IMR-90 (cell line): ENCODE data around the gene CNTNAP1. TPM values are rescaled to one million over a fixed set of nuclear protein-coding genes. Genes with fewer than 3 reads are reported as not detected.

ENCODE experiments used
- ATAC-seq: fragments of 200-7000 bp; cut with Tn5 transposase; 2 replicates; pipeline ENCODE4 v1.9.1; 2020; ENCODE audit warnings: low read depth, mild to moderate bottlenecking, moderate library complexity
- BruUV-seq: library from RNA; stranded (reverse); fragments of 400-500 nt; replicated peaks from 2 replicates; lab custom pipeline; 2021; lab: Mats Ljungman, UMichigan
- CTCF ChIA-PET: fragments of 300-600 bp; formaldehyde crosslinking; extraction: SDS; loops from one replicate; lab custom pipeline; 2021; ENCODE audit warnings: antibody characterized with exemption; lab: Yijun Ruan, JAX
- POLR2A ChIA-PET: fragments of 300-600 bp; sonication (Branson Sonifier 250); formaldehyde crosslinking; loops from one replicate; lab custom pipeline; 2022; ENCODE audit warnings: antibody characterized with exemption; ENCODE audit not compliant: unreplicated experiment; lab: Charles Lee
- DNase-seq: peaks from one replicate; pipeline ENCODE4 v3.0.0; 2013
- H2AFZ ChIP-seq: replicated peaks from 2 replicates; pipeline ENCODE3; 2013; ENCODE audit warnings: low read length, mild to moderate bottlenecking; ENCODE audit not compliant: poor library complexity
- H2AK5ac ChIP-seq: 2 replicates; pipeline ENCODE4 v1.6.1; 2013; ENCODE audit warnings: low read depth, low read length, inconsistent platforms
- H2AK9ac ChIP-seq: replicated peaks from 2 replicates; pipeline ENCODE3; 2013; ENCODE audit warnings: mild to moderate bottlenecking, low read depth, low read length, moderate library complexity; ENCODE audit not compliant: poor library complexity
- H2BK120ac ChIP-seq: 2 replicates; pipeline ENCODE4 v1.6.1; 2013; ENCODE audit warnings: low read depth, low read length, inconsistent platforms
- H2BK15ac ChIP-seq: 3 replicates; pipeline ENCODE4 v1.6.1; 2013; ENCODE audit warnings: low read depth, low read length, inconsistent platforms
- H2BK20ac ChIP-seq: 2 replicates; pipeline ENCODE4 v1.6.1; 2013; ENCODE audit warnings: low read depth, mild to moderate bottlenecking, inconsistent platforms, low read length, moderate library complexity
- H2BK5ac ChIP-seq: 2 replicates; pipeline ENCODE4 v1.6.1; 2013; ENCODE audit warnings: mild to moderate bottlenecking, low read depth, low read length, inconsistent platforms; ENCODE audit not compliant: poor library complexity, severe bottlenecking
- H3K14ac ChIP-seq: replicated peaks from 2 replicates; pipeline ENCODE4 v1.6.1; 2013; ENCODE audit warnings: low read depth, low read length, inconsistent platforms
- H3K18ac ChIP-seq: 2 replicates; pipeline ENCODE4 v1.6.1; 2013; ENCODE audit warnings: low read depth, low read length, control low read depth
- H3K23ac ChIP-seq: 2 replicates; pipeline ENCODE4 v1.6.1; 2013; ENCODE audit warnings: low read depth, low read length, inconsistent platforms
- H3K27ac ChIP-seq: 2 replicates; pipeline ENCODE4 v1.5.1; 2013; ENCODE audit warnings: mild to moderate bottlenecking, control low read depth, low read length; ENCODE audit not compliant: insufficient read depth
- H3K27me3 ChIP-seq: 2 replicates; pipeline ENCODE4 v1.6.1; 2013; ENCODE audit warnings: low read length; ENCODE audit not compliant: control insufficient read depth, insufficient read depth
- H3K36me3 ChIP-seq: 2 replicates; pipeline ENCODE4 v1.6.1; 2013; ENCODE audit warnings: low read length, mixed read lengths; ENCODE audit not compliant: control insufficient read depth, insufficient read depth
- H3K4ac ChIP-seq: 2 replicates; pipeline ENCODE4 v1.6.1; 2013; ENCODE audit warnings: low read depth, low read length, inconsistent platforms
- H3K4me1 ChIP-seq: 2 replicates; pipeline ENCODE4 v1.6.1; 2013; ENCODE audit warnings: low read length, mixed read lengths; ENCODE audit not compliant: control insufficient read depth, insufficient read depth
- H3K4me2 ChIP-seq: 2 replicates; pipeline ENCODE4 v1.6.1; 2013; ENCODE audit warnings: low read depth, mild to moderate bottlenecking, control low read depth, low read length, moderate library complexity
- H3K4me3 ChIP-seq: 2 replicates; pipeline ENCODE4 v1.5.1; 2013; ENCODE audit warnings: low read depth, mild to moderate bottlenecking, control low read depth, low read length, moderate library complexity; ENCODE audit not compliant: insufficient read depth
- H3K56ac ChIP-seq: 2 replicates; pipeline ENCODE4 v1.6.1; 2013; ENCODE audit warnings: low read length, inconsistent platforms; ENCODE audit not compliant: insufficient read depth; ENCODE audit errors: extremely low read depth
- H3K79me1 ChIP-seq, 2 experiments: 2 replicates each; pipeline ENCODE4 v1.6.1; 2013; ENCODE audit warnings: low read length in 2 of 2, inconsistent platforms in 1 of 2, low read depth in 1 of 2
- H3K9ac ChIP-seq: 2 replicates; pipeline ENCODE4 v1.6.1; 2013; ENCODE audit warnings: low read depth, low read length, control low read depth
- H3K9me1 ChIP-seq: 2 replicates; pipeline ENCODE4 v1.6.1; 2013; ENCODE audit warnings: low read length, inconsistent platforms; ENCODE audit not compliant: insufficient read depth
- H3K9me3 ChIP-seq: 2 replicates; pipeline ENCODE4 v1.6.1; 2013; ENCODE audit warnings: low read length; ENCODE audit not compliant: control insufficient read depth, insufficient read depth
- H4K20me1 ChIP-seq: 2 replicates; pipeline ENCODE4 v1.6.1; 2013; ENCODE audit warnings: low read length, inconsistent platforms; ENCODE audit not compliant: insufficient read depth
- H4K5ac ChIP-seq: 2 replicates; pipeline ENCODE4 v1.6.1; 2013; ENCODE audit warnings: mild to moderate bottlenecking, low read depth, low read length, control low read depth
- H4K8ac ChIP-seq, 2 experiments: 2 replicates each; pipeline ENCODE4 v1.6.1; 2013; ENCODE audit warnings: low read depth in 2 of 2, low read length in 2 of 2, control low read depth in 1 of 2, inconsistent platforms in 1 of 2
- H4K91ac ChIP-seq: 2 replicates; pipeline ENCODE4 v1.6.1; 2013; ENCODE audit warnings: low read depth, low read length, inconsistent platforms; ENCODE audit not compliant: insufficient read depth
- BHLHE40 ChIP-seq: fragments of 150-350 bp; IDR thresholded peaks from 2 replicates; pipeline ENCODE4 v1.6.1; 2016; ENCODE audit warnings: mild to moderate bottlenecking, low read depth, low read length
- MAFK ChIP-seq: IDR thresholded peaks from 2 replicates; pipeline ENCODE4 v1.6.1; 2012; ENCODE audit warnings: low read depth, low read length, improper control_type of control experiment
- RAD21 ChIP-seq: IDR thresholded peaks from 2 replicates; pipeline ENCODE4 v1.6.1; 2012; ENCODE audit warnings: low read length, improper control_type of control experiment
- RCOR1 ChIP-seq: IDR thresholded peaks from 2 replicates; pipeline ENCODE4 v1.6.1; 2012; ENCODE audit warnings: mild to moderate bottlenecking, low read length, improper control_type of control experiment; ENCODE audit not compliant: insufficient replicate concordance
- RFX5 ChIP-seq: IDR thresholded peaks from 2 replicates; pipeline ENCODE4 v1.8.0; 2012; ENCODE audit warnings: low read depth, mild to moderate bottlenecking, low read length, moderate library complexity
- WGBS, 2 experiments: methylation state at CpG; one replicate each; pipeline versions ENCODE4 v1.1.5 to v1.1.7; 2013; ENCODE audit warnings: missing lambda C conversion rate in 2 of 2; ENCODE audit not compliant: insufficient read length in 1 of 2; ENCODE audit errors: extremely low coverage in 2 of 2; 5-methylcytosine and 5-hydroxymethylcytosine counted together
- dilution Hi-C: fragments of 300-500 bp; cut with HindIII; formaldehyde crosslinking; loops from one replicate; pipeline ENCODE4 v1.14.3; 2018; ENCODE audit warnings: low sequenced_read_pairs; ENCODE audit not compliant: unreplicated experiment
- in situ Hi-C: fragments of 300-500 bp; cut with MboI; formaldehyde crosslinking; loops from 3 replicates; pipeline ENCODE4 v1.14.3; 2019; ENCODE audit warnings: low sequenced_read_pairs, inconsistent platforms, mixed read lengths
- intact Hi-C: fragments of 100-400 bp; cut with micrococcal nuclease; formaldehyde crosslinking; loops from 2 replicates; pipeline ENCODE4 v1.10.0; 2022
- polyA plus RNA-seq, 3 experiments: library from polyadenylated mRNA; depleted of rRNA; stranded (reverse); fragments of >200 nt; gene quantifications; 2 replicates each; pipeline ENCODE4 v1.2.3, GENCODE V29; 2012; ENCODE audit warnings: low replicate concordance in 1 of 3
- total RNA-seq: library from RNA; depleted of rRNA; stranded (reverse); fragments of >200 nt; gene quantifications from 2 replicates; pipeline ENCODE4 v1.2.3, GENCODE V29; 2012
- TF ChIP-seq, protein P1 (sequence below): fragments of 150-350 bp; IDR thresholded peaks from 2 replicates; pipeline ENCODE4 v1.6.1; 2016; ENCODE audit warnings: low read depth, mild to moderate bottlenecking, low read length, moderate library complexity, borderline replicate concordance

The CNTNAP1 gene
- total and polyA plus RNA-seq, 2 of the 4 experiments (the other 2 are of a cell fraction) = 12.2 to 72.2 TPM

DNA sequence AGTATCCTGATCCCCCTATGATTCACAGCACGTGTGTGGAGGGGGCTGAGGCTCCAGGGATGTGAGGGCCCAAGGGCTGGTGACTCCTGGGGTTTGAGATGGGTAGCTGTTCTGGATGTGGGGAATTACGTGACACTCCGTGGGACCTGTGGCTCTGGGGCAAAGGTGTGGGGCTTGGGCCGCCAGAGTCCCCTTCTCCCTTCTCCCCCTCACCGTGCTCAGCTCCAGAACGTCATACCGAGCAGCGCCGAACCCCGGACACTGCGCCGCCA is 12.7 kb upstream of the CNTNAP1 start:
- POLR2A ChIA-PET = no interaction called here
- DNase-seq (no peak), ATAC-seq (no peak)
- 85% methylated on average over 5 of the region's 12 CpGs; no CpG with 5 or more reads in 1 of the 2 experiments for WGBS, 2 experiments
- Histone ChIP-seq H3K36me3 (peaks cover 68% of the 10 kb centered on the region), H2AK5ac (no peak overlapping the region), H3K9ac (no peak overlapping the region), H4K8ac (no peak overlapping the region), H2BK15ac (no peak overlapping the region), H3K4me2 (no peak overlapping the region), H3K27me3 (no peaks in the 10 kb centered on the region), H3K14ac (no peak overlapping the region), H3K4me1 (peaks cover 21% of the 10 kb centered on the region), H2BK5ac (no peak overlapping the region), H3K18ac (no peak overlapping the region), H3K27ac (no peak overlapping the region), H2AK9ac (no peak overlapping the region), H4K20me1 (peaks cover 32% of the 10 kb centered on the region), H2AFZ (no peak overlapping the region), H2BK120ac (no peak overlapping the region), H3K4me3 (no peak overlapping the region), H3K9me3 (no peaks in the 10 kb centered on the region), H4K91ac (no peak overlapping the region), H3K79me1 (peaks cover 5 to 51% of the 10 kb centered on the region in 2 experiments; a peak in 3 of 4 replicates), H3K56ac (no peak overlapping the region), H3K9me1 (peaks cover 12% of the 10 kb centered on the region), H4K5ac (no peak overlapping the region), H3K23ac (no peak overlapping the region), H2BK20ac (no peak overlapping the region), H3K4ac (no peak overlapping the region)
- TF ChIP-seq MAFK = no peak
- TF ChIP-seq BHLHE40 = no peak
- TF ChIP-seq RFX5 = no peak
- TF ChIP-seq, protein P1, sequence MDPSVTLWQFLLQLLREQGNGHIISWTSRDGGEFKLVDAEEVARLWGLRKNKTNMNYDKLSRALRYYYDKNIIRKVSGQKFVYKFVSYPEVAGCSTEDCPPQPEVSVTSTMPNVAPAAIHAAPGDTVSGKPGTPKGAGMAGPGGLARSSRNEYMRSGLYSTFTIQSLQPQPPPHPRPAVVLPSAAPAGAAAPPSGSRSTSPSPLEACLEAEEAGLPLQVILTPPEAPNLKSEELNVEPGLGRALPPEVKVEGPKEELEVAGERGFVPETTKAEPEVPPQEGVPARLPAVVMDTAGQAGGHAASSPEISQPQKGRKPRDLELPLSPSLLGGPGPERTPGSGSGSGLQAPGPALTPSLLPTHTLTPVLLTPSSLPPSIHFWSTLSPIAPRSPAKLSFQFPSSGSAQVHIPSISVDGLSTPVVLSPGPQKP = no peak
- TF ChIP-seq RAD21 = no peak
- no peak for TF ChIP-seq RCOR1
- in situ Hi-C loops = no loop called here
- CTCF ChIA-PET = no interaction called here
- dilution Hi-C loops = no loop called here
- BruUV-seq = no TSS peak
- intact Hi-C loops = no loop called here
